Uterus (tissue), 4 donors: ENCODE measurements around the gene SARDH. TPM values are rescaled to one million over a fixed set of nuclear protein-coding genes. Genes with fewer than 3 reads are reported as not detected.

Source experiments
- DNase-seq, 2 donors: peaks; one replicate each; pipeline ENCODE4 v3.0.0-alpha.2; 2019 to 2020
- H3K27ac ChIP-seq, 2 donors: fragments of 200-600 bp; sonication (generic); 1 replicate in 1 of 2; 2 replicates in 1 of 2; pipeline ENCODE4 v1.5.1; 2016 to 2018
- H3K27me3 ChIP-seq, 2 donors: fragments of 200-600 bp; sonication (generic); one replicate each; pipeline ENCODE4 v1.5.1; 2018 to 2019; ENCODE audit warnings: control low read depth in 1 of 2
- H3K36me3 ChIP-seq, 2 donors: fragments of 200-600 bp; sonication (generic); one replicate each; pipeline ENCODE4 v1.5.1; 2019; ENCODE audit warnings: control low read depth in 1 of 2
- H3K4me1 ChIP-seq, 2 donors: fragments of 200-600 bp; sonication (generic); one replicate each; pipeline ENCODE4 v1.5.1; 2018 to 2019; ENCODE audit warnings: control low read depth in 1 of 2
- H3K4me3 ChIP-seq, 2 donors: fragments of 200-600 bp; sonication (generic); 1 replicate in 1 of 2; 2 replicates in 1 of 2; pipeline ENCODE4 v1.5.1; 2018 to 2019; ENCODE audit warnings: mild to moderate bottlenecking in 1 of 2
- H3K9me3 ChIP-seq, 2 donors: fragments of 200-600 bp; sonication (generic); one replicate each; pipeline ENCODE4 v1.5.1; 2019; ENCODE audit warnings: control low read depth in 1 of 2
- CTCF ChIP-seq, 4 experiments: fragments of 200-600 bp in 2 of 4; fragments of 450-650 bp in 2 of 4; sonication (generic) in 2 of 4; IDR thresholded peaks; one replicate each; pipeline ENCODE4 v1.5.1; 2016 to 2019; ENCODE audit warnings: antibody characterized with exemption in 4 of 4, mild to moderate bottlenecking in 2 of 4, moderate library complexity in 1 of 4
- POLR2A ChIP-seq, 2 donors: fragments of 450-650 bp; IDR thresholded peaks; one replicate each; pipeline ENCODE4 v1.6.1; 2016; ENCODE audit warnings: antibody characterized with exemption in 2 of 2, mild to moderate bottlenecking in 1 of 2, moderate library complexity in 1 of 2
- intact Hi-C: fragments of 100-400 bp; cut with DNase I; formaldehyde crosslinking; loops from one replicate; pipeline ENCODE4 v1.15.1; 2023; ENCODE audit warnings: low total_unique reads
- total RNA-seq, 4 donors: library from RNA; depleted of rRNA in 3 of 4; stranded (reverse); fragments of >200 nt in 3 of 4; gene quantifications; one replicate each; pipeline versions ENCODE4 v1.1.0 to v1.2.4, GENCODE V29; 2014 to 2023
- donor health status: DM: yes; HTN: yes; CAD: no.

The SARDH gene
- total RNA-seq, 4 donors from 2014 or later, result 2.7 to 14.1 TPM; not detected in 2

GRCh38 chr9:133735931-133736330 lies 2.2 kb downstream of the SARDH start:
- TF ChIP-seq CTCF (IDR thresholded peaks at IDR 0.05), result no peak
- TF ChIP-seq POLR2A (IDR thresholded peaks at IDR 0.05), result no peak
- H3K9me3 ChIP-seq, result no peaks in the 10 kb centered on the region
- intact Hi-C loops, result no loop called here

GRCh38 chr9:133735415-133735775 lies 2.8 kb downstream of the SARDH start:
- no peak for DNase-seq
- TF ChIP-seq CTCF (IDR thresholded peaks at IDR 0.05), result no peak
- no peak for TF ChIP-seq POLR2A (IDR thresholded peaks at IDR 0.05)
- H3K9me3 ChIP-seq, result no peaks in the 10 kb centered on the region
- intact Hi-C loops, result no loop called here
- H3K4me3 ChIP-seq, result no peak overlapping the region
- no peaks in the 10 kb centered on the region for H3K27me3 ChIP-seq
- H3K36me3 ChIP-seq, result no peaks in the 10 kb centered on the region
- H3K4me1 ChIP-seq, result no peaks in the 10 kb centered on the region
- H3K27ac ChIP-seq, result no peak overlapping the region

More at GRCh38 chr9:133735931-133736330, 2.2 kb downstream of the SARDH start:
- Histone ChIP-seq H3K27ac (no peak overlapping the region), H3K27me3 (no peaks in the 10 kb centered on the region), H3K36me3 (no peaks in the 10 kb centered on the region), H3K4me1 (no peaks in the 10 kb centered on the region), H3K4me3 (no peak overlapping the region)
- no peak for DNase-seq

GRCh38 chr9:133734590-133735414 lies 3.4 kb downstream of the SARDH start:
- no peak for TF ChIP-seq CTCF (IDR thresholded peaks at IDR 0.05)
- TF ChIP-seq POLR2A (IDR thresholded peaks at IDR 0.05), result no peak
- no peak for DNase-seq
- Histone ChIP-seq H3K4me3 (no peak overlapping the region), H3K36me3 (no peaks in the 10 kb centered on the region), H3K27ac (no peak overlapping the region), H3K27me3 (no peaks in the 10 kb centered on the region), H3K9me3 (no peaks in the 10 kb centered on the region), H3K4me1 (no peaks in the 10 kb centered on the region)
- intact Hi-C loops, result no loop called here

- no peaks in the 10 kb centered on the region for H3K27me3 ChIP-seq
- no peaks in the 10 kb centered on the region for H3K4me1 ChIP-seq
- no peaks in the 10 kb centered on the region for H3K9me3 ChIP-seq
- no peak for DNase-seq
- TF ChIP-seq CTCF (IDR thresholded peaks at IDR 0.05) (no peak), POLR2A (IDR thresholded peaks at IDR 0.05) (no peak)
- intact Hi-C loops, result no loop called here
- no peaks in the 10 kb centered on the region for H3K36me3 ChIP-seq
- no peak overlapping the region for H3K4me3 ChIP-seq
- no peak overlapping the region for H3K27ac ChIP-seq
These were observed 4.2 kb downstream of the SARDH start for GRCh38 chr9:133733796-133734533.

- no peak for TF ChIP-seq CTCF (IDR thresholded peaks at IDR 0.05)
- no peak for TF ChIP-seq POLR2A (IDR thresholded peaks at IDR 0.05)
- intact Hi-C loops, result no loop called here
- Histone ChIP-seq H3K27ac (no peak overlapping the region), H3K4me1 (no peaks in the 10 kb centered on the region), H3K36me3 (no peaks in the 10 kb centered on the region), H3K27me3 (no peaks in the 10 kb centered on the region), H3K9me3 (no peaks in the 10 kb centered on the region), H3K4me3 (no peak overlapping the region)
- no peak for DNase-seq
These were observed 4.7 kb downstream of the SARDH start for GRCh38 chr9:133733421-133733795.
